Hepatocyte (in vitro differentiated cells): ENCODE results near the gene ZKSCAN1.

Experiments
- CTCF ChIP-seq: fragments of 200-600 bp; sonication (generic); IDR thresholded peaks from 2 replicates; pipeline ENCODE4 v1.5.1; 2016; ENCODE audit warnings: antibody characterized with exemption, mild to moderate bottlenecking; ENCODE audit not compliant: poor library complexity
- EZH2 ChIP-seq: fragments of 200-600 bp; sonication (generic); IDR thresholded peaks from 2 replicates; pipeline ENCODE4 v1.6.1; 2016; ENCODE audit warnings: antibody characterized with exemption, mild to moderate bottlenecking, borderline replicate concordance
- EZH2phosphoT487 ChIP-seq: fragments of 200-600 bp; sonication (generic); IDR thresholded peaks from one replicate; pipeline ENCODE4 v1.6.1; 2018; ENCODE audit warnings: antibody characterized with exemption, mild to moderate bottlenecking, low read depth, moderate library complexity; ENCODE audit not compliant: unreplicated experiment, severe bottlenecking

GRCh38 chr7:100034871-100035510 lies 19.6 kb downstream of the ZKSCAN1 start:
- TF ChIP-seq CTCF (no peak), EZH2 (no peak), EZH2phosphoT487 (no peak)
